ENCODE results near the gene ME3. TPM values are rescaled to one million over a fixed set of nuclear protein-coding genes. Genes with fewer than 3 reads are reported as not detected.

Gene ME3
- total RNA-seq, 1 donor from 2014 or later, result 10.8 TPM

DNA sequence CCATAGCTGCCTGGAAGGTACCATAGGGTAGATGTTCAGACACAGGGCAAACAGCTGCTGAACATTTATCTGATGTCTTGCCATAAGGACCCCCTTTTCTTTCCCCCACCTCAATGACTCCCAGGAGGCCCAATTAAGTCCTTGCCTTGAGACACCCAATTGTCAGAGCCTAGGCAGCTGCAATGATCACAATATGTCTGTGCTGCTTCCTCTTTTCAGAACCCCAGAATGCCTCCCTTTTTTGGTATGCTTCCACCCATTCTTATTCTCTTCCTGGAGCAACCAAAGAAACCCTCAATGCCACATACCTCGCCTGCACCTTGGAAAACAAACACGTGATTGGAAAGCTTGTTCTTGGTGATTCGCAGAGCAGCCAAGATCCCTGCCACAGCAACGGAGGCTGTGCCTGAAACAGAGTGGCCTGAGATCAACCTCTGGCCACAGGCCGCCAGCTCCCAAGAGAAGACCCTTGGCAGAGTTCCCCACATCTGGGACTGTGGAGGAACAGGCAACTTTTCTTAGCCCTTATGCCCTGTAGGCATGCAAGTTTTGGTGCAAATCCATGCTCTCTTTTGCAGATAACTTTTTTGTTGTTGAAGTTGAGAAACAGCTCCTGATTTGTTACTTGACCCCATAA lies 222.3 kb downstream of the ME3 start:
- no peaks in the 10 kb centered on the region for H3K9me3 Mint-ChIP-seq (ENCODE audit: low read depth)
- H3K27me3 Mint-ChIP-seq (ENCODE audit: low read depth), result no peaks in the 10 kb centered on the region
- H3K4me1 Mint-ChIP-seq (ENCODE audit: low read depth), result no peaks in the 10 kb centered on the region
- no peak overlapping the region for H3K4me3 Mint-ChIP-seq (ENCODE audit: unreplicated experiment)
- DNase-seq (ENCODE audit: low spot score), result no peak
- peaks cover 5% of the 10 kb centered on the region for H3K36me3 Mint-ChIP-seq (ENCODE audit: low read depth)
- no peak overlapping the region for H3K27ac Mint-ChIP-seq (ENCODE audit: unreplicated experiment)
- TF ChIP-seq, protein P1, sequence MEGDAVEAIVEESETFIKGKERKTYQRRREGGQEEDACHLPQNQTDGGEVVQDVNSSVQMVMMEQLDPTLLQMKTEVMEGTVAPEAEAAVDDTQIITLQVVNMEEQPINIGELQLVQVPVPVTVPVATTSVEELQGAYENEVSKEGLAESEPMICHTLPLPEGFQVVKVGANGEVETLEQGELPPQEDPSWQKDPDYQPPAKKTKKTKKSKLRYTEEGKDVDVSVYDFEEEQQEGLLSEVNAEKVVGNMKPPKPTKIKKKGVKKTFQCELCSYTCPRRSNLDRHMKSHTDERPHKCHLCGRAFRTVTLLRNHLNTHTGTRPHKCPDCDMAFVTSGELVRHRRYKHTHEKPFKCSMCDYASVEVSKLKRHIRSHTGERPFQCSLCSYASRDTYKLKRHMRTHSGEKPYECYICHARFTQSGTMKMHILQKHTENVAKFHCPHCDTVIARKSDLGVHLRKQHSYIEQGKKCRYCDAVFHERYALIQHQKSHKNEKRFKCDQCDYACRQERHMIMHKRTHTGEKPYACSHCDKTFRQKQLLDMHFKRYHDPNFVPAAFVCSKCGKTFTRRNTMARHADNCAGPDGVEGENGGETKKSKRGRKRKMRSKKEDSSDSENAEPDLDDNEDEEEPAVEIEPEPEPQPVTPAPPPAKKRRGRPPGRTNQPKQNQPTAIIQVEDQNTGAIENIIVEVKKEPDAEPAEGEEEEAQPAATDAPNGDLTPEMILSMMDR (IDR thresholded peaks at IDR 0.05), result no peak

DNA sequence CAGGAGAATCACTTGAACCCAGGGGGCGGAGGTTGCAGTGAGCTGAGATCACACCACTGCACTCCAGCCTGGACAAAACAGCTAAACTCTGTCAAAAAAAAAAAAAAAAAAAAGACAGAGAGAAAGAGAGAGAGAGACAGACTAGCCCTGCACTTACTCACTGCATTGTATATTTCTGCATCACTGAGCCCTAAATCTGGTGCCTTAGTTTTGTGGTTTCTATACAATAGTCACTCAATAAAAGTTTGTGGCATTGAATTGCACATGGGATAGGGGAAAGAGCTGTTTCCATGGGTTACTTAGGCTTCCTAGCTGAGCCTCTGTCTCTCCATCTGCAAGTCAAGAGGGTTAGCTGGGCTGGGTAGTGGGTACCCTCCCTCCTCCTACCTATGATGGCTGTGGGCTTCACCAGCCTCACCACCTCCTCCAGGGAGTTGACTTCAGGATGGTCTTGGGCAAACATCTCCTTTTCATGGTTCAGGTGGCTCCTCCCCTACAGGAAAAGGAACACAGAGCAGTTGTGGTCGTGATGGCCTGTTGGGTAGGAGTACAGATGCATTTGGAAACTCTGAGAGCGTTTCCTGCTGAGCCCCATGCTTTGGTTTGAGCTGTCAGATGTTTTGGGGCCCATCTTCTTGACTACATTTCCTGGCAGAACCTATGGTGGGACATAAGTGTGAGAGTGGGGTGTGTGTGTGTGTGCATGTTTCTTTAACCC lies 224.5 kb downstream of the ME3 start:
- no peak for DNase-seq (ENCODE audit: low spot score)
- Mint-ChIP-seq H3K4me3 (ENCODE audit: unreplicated experiment) (no peak overlapping the region), H3K4me1 (ENCODE audit: low read depth) (peaks cover 9% of the 10 kb centered on the region), H3K27me3 (ENCODE audit: low read depth) (no peaks in the 10 kb centered on the region), H3K36me3 (ENCODE audit: low read depth) (peaks cover 14% of the 10 kb centered on the region), H3K9me3 (ENCODE audit: low read depth) (no peaks in the 10 kb centered on the region), H3K27ac (ENCODE audit: unreplicated experiment) (no peak overlapping the region)
- TF ChIP-seq, protein P1 (IDR thresholded peaks at IDR 0.05), result no peak

DNA sequence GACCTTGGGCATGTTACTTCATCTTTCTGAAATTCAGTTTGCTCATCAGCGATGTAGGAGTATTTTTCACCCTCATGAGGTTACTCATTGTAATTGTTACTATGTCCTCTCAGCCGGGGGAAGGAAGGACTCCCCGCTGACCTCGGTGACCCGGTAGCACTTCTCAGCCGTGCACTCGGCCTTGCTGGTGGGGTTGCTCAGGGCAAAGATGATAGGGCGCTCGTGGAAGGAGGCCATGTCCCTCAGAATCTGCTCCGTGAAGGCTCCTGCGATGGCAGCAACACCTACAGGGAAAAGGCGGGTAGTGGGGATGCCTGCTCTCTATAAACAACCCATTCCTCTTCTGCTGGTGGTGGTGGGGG lies 225.5 kb downstream of the ME3 start:
- peaks cover 14% of the 10 kb centered on the region for H3K4me1 Mint-ChIP-seq (ENCODE audit: low read depth)
- H3K9me3 Mint-ChIP-seq (ENCODE audit: low read depth), result no peaks in the 10 kb centered on the region
- no peak overlapping the region for H3K4me3 Mint-ChIP-seq (ENCODE audit: unreplicated experiment)
- H3K27ac Mint-ChIP-seq (ENCODE audit: unreplicated experiment), result no peak overlapping the region
- H3K27me3 Mint-ChIP-seq (ENCODE audit: low read depth), result no peaks in the 10 kb centered on the region
- peaks cover 14% of the 10 kb centered on the region for H3K36me3 Mint-ChIP-seq (ENCODE audit: low read depth)
- no peak for DNase-seq (ENCODE audit: low spot score)
- TF ChIP-seq, protein P1 (IDR thresholded peaks at IDR 0.05), result no peak

DNA sequence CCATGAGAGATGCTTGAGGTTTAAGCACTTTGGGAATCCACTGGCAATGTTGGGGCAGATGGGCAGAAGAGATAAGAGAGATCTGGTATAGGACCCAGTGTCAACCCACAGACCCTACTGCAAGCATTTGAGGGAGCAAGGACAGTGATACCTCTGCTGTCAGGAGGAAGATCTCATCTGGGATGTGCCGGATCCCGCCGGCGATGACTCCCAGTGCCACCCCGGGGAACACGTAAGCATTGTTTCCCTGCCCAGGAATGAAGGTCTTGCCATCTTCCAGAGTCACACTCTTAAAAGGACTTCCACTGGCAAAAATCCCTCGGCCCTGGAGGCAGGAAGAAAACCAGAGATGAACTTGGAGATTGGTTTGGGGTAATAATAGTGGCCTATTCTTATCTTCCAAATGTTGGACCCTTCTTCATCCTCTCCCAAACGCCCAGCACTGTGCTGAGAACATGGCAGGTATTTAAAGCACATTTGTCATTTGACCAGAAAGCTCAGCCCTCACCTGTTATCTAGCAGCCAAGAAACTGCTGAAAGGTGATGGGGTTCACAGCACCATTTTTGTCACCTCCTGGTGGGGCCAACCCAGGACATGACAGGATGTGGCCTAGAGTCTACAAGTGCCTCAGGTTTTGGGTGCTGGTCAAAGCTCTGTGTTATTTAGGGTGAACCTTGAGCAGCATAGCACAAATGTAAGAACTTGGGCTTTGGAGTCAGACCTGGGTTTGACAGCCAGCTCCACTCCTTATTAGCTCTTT lies 226.1 kb downstream of the ME3 start:
- Mint-ChIP-seq H3K36me3 (ENCODE audit: low read depth) (peaks cover 14% of the 10 kb centered on the region), H3K27me3 (ENCODE audit: low read depth) (no peaks in the 10 kb centered on the region)
- no peak for DNase-seq (ENCODE audit: low spot score)

DNA sequence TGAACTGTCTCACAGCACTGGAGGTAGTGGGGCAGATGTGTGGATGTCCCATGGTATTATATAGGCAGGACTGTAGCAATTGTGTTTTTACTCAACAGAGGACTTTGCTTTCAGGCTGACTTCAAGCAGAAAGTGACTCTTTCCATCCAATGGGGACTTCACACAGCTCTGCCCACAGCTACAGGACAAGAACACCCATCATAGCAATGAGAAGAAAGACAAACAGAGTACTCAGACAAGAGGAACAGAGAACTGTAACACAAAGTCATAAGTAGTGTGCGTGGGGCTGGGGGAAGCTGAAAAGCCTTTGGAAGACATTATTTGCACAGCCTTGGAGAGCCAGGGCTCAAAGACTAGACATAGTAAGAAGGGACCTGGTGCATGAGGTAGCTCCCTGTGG lies 227.4 kb downstream of the ME3 start:
- DNase-seq (ENCODE audit: low spot score), result no peak
- Mint-ChIP-seq H3K4me3 (ENCODE audit: unreplicated experiment) (no peak overlapping the region), H3K9me3 (ENCODE audit: low read depth) (no peaks in the 10 kb centered on the region), H3K36me3 (ENCODE audit: low read depth) (peaks cover 16% of the 10 kb centered on the region), H3K27me3 (ENCODE audit: low read depth) (no peaks in the 10 kb centered on the region), H3K4me1 (ENCODE audit: low read depth) (peaks cover 28% of the 10 kb centered on the region), H3K27ac (ENCODE audit: unreplicated experiment) (no peak overlapping the region)
- TF ChIP-seq, protein P1 (IDR thresholded peaks at IDR 0.05), result no peak

More for the DNA sequence above, 226.1 kb downstream of the ME3 start:
- TF ChIP-seq, protein P1 (IDR thresholded peaks at IDR 0.05), result no peak
- H3K27ac Mint-ChIP-seq (ENCODE audit: unreplicated experiment), result no peak overlapping the region
- peaks cover 15% of the 10 kb centered on the region for H3K4me1 Mint-ChIP-seq (ENCODE audit: low read depth)
- H3K9me3 Mint-ChIP-seq (ENCODE audit: low read depth), result no peaks in the 10 kb centered on the region
- H3K4me3 Mint-ChIP-seq (ENCODE audit: unreplicated experiment), result no peak overlapping the region

Data from chondrocyte (in vitro differentiated cells).